OCI-LY7 (cell line): ENCODE results near the gene C2orf49. TPM values are rescaled to one million over a fixed set of nuclear protein-coding genes. Genes with fewer than 3 reads are reported as not detected.

Source experiments
- BruUV-seq: library from RNA; stranded (reverse); fragments of 400-500 nt; replicated peaks from 2 replicates; lab custom pipeline; 2021; lab: Mats Ljungman, UMichigan
- CTCF ChIA-PET: fragments of 300-600 bp; sonication (Branson Sonifier 250); formaldehyde crosslinking; loops from one replicate; lab custom pipeline; 2022; ENCODE audit warnings: antibody characterized with exemption; ENCODE audit not compliant: unreplicated experiment; lab: Charles Lee
- POLR2A ChIA-PET: fragments of 300-600 bp; sonication (Branson Sonifier 250); formaldehyde crosslinking; loops from one replicate; lab custom pipeline; 2022; ENCODE audit warnings: antibody characterized with exemption; lab: Charles Lee
- DNase-seq: peaks from one replicate; pipeline ENCODE4 v3.0.0-alpha.2; 2015; ENCODE audit warnings: low spot score
- H2AFZ ChIP-seq: fragments of 200-600 bp; sonication (generic), shearing (Covaris generic); 2 replicates; pipeline ENCODE4 v1.6.1; 2014; ENCODE audit warnings: mild to moderate bottlenecking, antibody characterized with exemption, low read length, moderate library complexity
- H3K27ac ChIP-seq: fragments of 200-600 bp; sonication (generic); 2 replicates; pipeline ENCODE4 v1.5.1; 2014; ENCODE audit warnings: mixed run types, low read depth, mild to moderate bottlenecking, moderate library complexity, low read length, inconsistent platforms; ENCODE audit not compliant: poor library complexity, severe bottlenecking
- H3K36me3 ChIP-seq: fragments of 200-600 bp; sonication (generic); 2 replicates; pipeline ENCODE4 v1.6.1; 2014; ENCODE audit warnings: mild to moderate bottlenecking, antibody characterized with exemption, low read length, moderate library complexity, mixed read lengths; ENCODE audit not compliant: insufficient read depth
- H3K4me1 ChIP-seq: fragments of 200-600 bp; sonication (generic); 2 replicates; pipeline ENCODE4 v1.5.1; 2014; ENCODE audit warnings: mild to moderate bottlenecking, low read length; ENCODE audit not compliant: insufficient read depth, poor library complexity, severe bottlenecking
- H3K4me2 ChIP-seq: fragments of 200-600 bp; sonication (generic); 2 replicates; pipeline ENCODE4 v1.6.1; 2014; ENCODE audit warnings: mild to moderate bottlenecking, low read length
- H3K4me3 ChIP-seq: fragments of 200-600 bp; sonication (generic); 2 replicates; pipeline ENCODE4 v1.5.1; 2014; ENCODE audit warnings: mild to moderate bottlenecking, low read depth, low read length; ENCODE audit not compliant: poor library complexity, severe bottlenecking
- H3K79me2 ChIP-seq: fragments of 200-600 bp; sonication (generic); 2 replicates; pipeline ENCODE4 v1.6.1; 2016; ENCODE audit warnings: low read depth, mild to moderate bottlenecking, low read length, moderate library complexity, mixed read lengths; ENCODE audit not compliant: insufficient read depth
- H3K9me2 ChIP-seq: fragments of 200-600 bp; sonication (generic); 2 replicates; pipeline ENCODE4 v1.6.1; 2016; ENCODE audit warnings: mild to moderate bottlenecking, low read length, mixed read lengths; ENCODE audit not compliant: insufficient read depth
- H3K9me3 ChIP-seq: fragments of 200-600 bp; sonication (generic); 2 replicates; pipeline ENCODE4 v1.6.1; 2014; ENCODE audit warnings: mild to moderate bottlenecking, mixed run types, low read length, mixed read lengths
- H4K20me1 ChIP-seq: fragments of 200-600 bp; sonication (generic); 2 replicates; pipeline ENCODE4 v1.6.1; 2014; ENCODE audit warnings: mild to moderate bottlenecking, antibody characterized with exemption, low read length, moderate library complexity, mixed read lengths; ENCODE audit not compliant: insufficient read depth
- CTCF ChIP-seq: fragments of 200-600 bp; sonication (generic); conservative IDR thresholded peaks from 2 replicates; pipeline ENCODE4 v1.5.1; 2014; ENCODE audit warnings: mild to moderate bottlenecking, antibody characterized with exemption, low read length, moderate library complexity, mixed read lengths
- EZH2phosphoT487 ChIP-seq: fragments of 200-600 bp; sonication (generic); IDR thresholded peaks from 2 replicates; pipeline ENCODE4 v1.6.1; 2018; ENCODE audit warnings: low read depth, borderline replicate concordance, mild to moderate bottlenecking, mixed run types, antibody characterized with exemption, low read length, moderate library complexity, mixed read lengths
- intact Hi-C: fragments of 100-400 bp; cut with micrococcal nuclease; formaldehyde crosslinking; loops from one replicate; pipeline ENCODE4 v1.10.0; 2022; ENCODE audit not compliant: unreplicated experiment
- total RNA-seq, 2 experiments: library from RNA; depleted of rRNA in 1 of 2; stranded (reverse); fragments of >200 nt in 1 of 2; shearing (Covaris generic) in 1 of 2; gene quantifications; 2 replicates each; pipeline ENCODE4 v1.2.3, GENCODE V29; 2014 to 2022

The C2orf49 gene
- total RNA-seq, 2 experiments from 2014 or later, result 11.8 to 17.0 TPM

- Histone ChIP-seq H3K4me3 (no peak overlapping the region), H2AFZ (no peak overlapping the region), H3K36me3 (no peaks in the 10 kb centered on the region), H3K9me2 (no peaks in the 10 kb centered on the region), H4K20me1 (no peaks in the 10 kb centered on the region), H3K4me1 (no peaks in the 10 kb centered on the region), H3K9me3 (no peaks in the 10 kb centered on the region), H3K27ac (no peak overlapping the region), H3K79me2 (no peaks in the 10 kb centered on the region), H3K4me2 (no peak overlapping the region)
- TF ChIP-seq EZH2phosphoT487 (no peak), CTCF (no peak)
- intact Hi-C loops, result no loop called here
- ChIA-PET POLR2A (no interaction called here), CTCF (no interaction called here)
- no TSS peak for BruUV-seq
- no peak for DNase-seq
These were observed 44.8 kb downstream of the C2orf49 start for GRCh38 chr2:105382177-105382576.

- Histone ChIP-seq H3K36me3 (no peaks in the 10 kb centered on the region), H3K9me2 (no peaks in the 10 kb centered on the region), H2AFZ (no peak overlapping the region), H3K27ac (no peak overlapping the region), H3K4me1 (no peaks in the 10 kb centered on the region), H3K4me2 (no peak overlapping the region), H3K9me3 (no peaks in the 10 kb centered on the region), H4K20me1 (no peaks in the 10 kb centered on the region), H3K4me3 (no peak overlapping the region), H3K79me2 (no peaks in the 10 kb centered on the region)
- no TSS peak for BruUV-seq
- POLR2A ChIA-PET, result interaction anchor here (0.6 kb wide), 1 partner anchor 167 kb away, joined by 3 read pairs; no protein-coding TSS in a partner anchor
- intact Hi-C loops, result no loop called here
- no peak for TF ChIP-seq CTCF
- TF ChIP-seq EZH2phosphoT487, result no peak
- DNase-seq, result no peak
- CTCF ChIA-PET, result no interaction called here
These were observed 46.3 kb downstream of the C2orf49 start for GRCh38 chr2:105383432-105384166.

DNA sequence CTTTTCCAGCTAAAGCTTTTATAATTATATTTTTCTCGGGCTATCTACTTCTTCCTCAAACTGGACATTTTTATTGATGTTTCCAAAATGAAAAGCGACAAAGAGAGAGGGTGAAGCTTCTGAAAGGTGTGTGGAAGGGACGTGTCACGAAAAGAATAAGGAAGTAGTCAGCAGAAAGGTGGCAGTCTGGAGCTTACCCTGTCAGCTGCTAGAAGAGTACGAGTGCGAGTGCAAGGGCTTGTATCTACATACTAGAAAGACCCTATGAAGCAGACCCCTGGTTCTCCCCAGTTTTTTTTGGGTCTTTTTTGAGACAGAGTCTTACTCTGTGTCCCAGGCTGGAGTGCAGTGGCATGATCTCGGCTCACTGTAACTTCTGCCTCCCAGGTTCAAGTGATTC lies 46.9 kb downstream of the C2orf49 start:
- ChIA-PET POLR2A (interaction anchor here (0.6 kb wide), 1 partner anchor 166 kb away, joined by 3 read pairs; no protein-coding TSS in a partner anchor), CTCF (no interaction called here)
- intact Hi-C loops, result no loop called here

More for the DNA sequence above, 46.9 kb downstream of the C2orf49 start:
- Histone ChIP-seq H2AFZ (no peak overlapping the region), H3K27ac (no peak overlapping the region), H3K4me2 (no peak overlapping the region), H4K20me1 (no peaks in the 10 kb centered on the region), H3K4me3 (no peak overlapping the region), H3K9me3 (no peaks in the 10 kb centered on the region), H3K36me3 (no peaks in the 10 kb centered on the region), H3K79me2 (no peaks in the 10 kb centered on the region), H3K4me1 (no peaks in the 10 kb centered on the region), H3K9me2 (no peaks in the 10 kb centered on the region)
- BruUV-seq, result no TSS peak
- no peak for DNase-seq
- TF ChIP-seq EZH2phosphoT487, result no peak
- no peak for TF ChIP-seq CTCF
